NK-92 treated with Interleukin-12 subunit alpha and Interleukin-12 subunit beta, amount 100 ng/mL, for 24 hours (cell line): ENCODE data around the gene GRHL1.
"Not testable (repeated sequence)": the region's sequence is repeated elsewhere in the genome, so short reads cannot be mapped to it uniquely, and the experiment has no call there.

ENCODE experiments used
- DNase-seq: peaks from one replicate; lab custom pipeline; 2025; lab: John Stamatoyannopoulos, UW

The GRHL1 gene

GRCh38 chr2:10022966-10023662, 71.6 kb downstream of the GRHL1 start:
- DNase-seq: no peak

GRCh38 chr2:10026940-10027569, 75.6 kb downstream of the GRHL1 start:
- DNase-seq: no peak

GRCh38 chr2:10027660-10028330, 76.3 kb downstream of the GRHL1 start:
- no peak for DNase-seq

GRCh38 chr2:10028407-10028987, 77.0 kb downstream of the GRHL1 start:
- no peak for DNase-seq

- no peak for DNase-seq
Observed at GRCh38 chr2:10028988-10029874, 77.7 kb downstream of the GRHL1 start.

- DNase-seq: no peak
Observed at GRCh38 chr2:10029875-10030223, 78.4 kb downstream of the GRHL1 start.

GRCh38 chr2:10030311-10030736, 78.8 kb downstream of the GRHL1 start:
- DNase-seq: no peak

GRCh38 chr2:10030798-10031197, 79.3 kb downstream of the GRHL1 start:
- not testable (repeated sequence) for DNase-seq

- no peak for DNase-seq
Observed at GRCh38 chr2:10031886-10032745, 80.6 kb downstream of the GRHL1 start.

GRCh38 chr2:10032746-10033105, 81.2 kb downstream of the GRHL1 start:
- no peak for DNase-seq

GRCh38 chr2:10033251-10034006, 81.9 kb downstream of the GRHL1 start:
- no peak for DNase-seq

- DNase-seq: no peak
Observed at GRCh38 chr2:10034333-10035052, 83.0 kb downstream of the GRHL1 start.

- no peak for DNase-seq
Observed at GRCh38 chr2:10035053-10035422, 83.5 kb downstream of the GRHL1 start.

- no peak for DNase-seq
Observed at GRCh38 chr2:10035633-10036032, 84.1 kb downstream of the GRHL1 start.

- no peak for DNase-seq
Observed at GRCh38 chr2:10036095-10036884, 84.8 kb downstream of the GRHL1 start.

GRCh38 chr2:10038123-10038522, 86.6 kb downstream of the GRHL1 start:
- DNase-seq: no peak

- DNase-seq: no peak
Observed at GRCh38 chr2:10038716-10039115, 87.2 kb downstream of the GRHL1 start.

- no peak for DNase-seq
Observed at GRCh38 chr2:10039658-10040410, 88.3 kb downstream of the GRHL1 start.
